ENCODE results near the gene PRKAG2. TPM values are rescaled to one million over a fixed set of nuclear protein-coding genes. Genes with fewer than 3 reads are reported as not detected.

Gene PRKAG2
- total and polyA plus RNA-seq, 4 donors: 3.6 to 25.1 (median 16.8) TPM

GRCh38 chr7:151862606-151863381 lies 14.1 kb downstream of the PRKAG2 start:
- Histone ChIP-seq H3K27ac (ENCODE audit: low read depth in 1 of 2, low read length in 2 of 2) (peak overlapping the region in 1 of 2 donors; percentile 62), H3K27me3 (ENCODE audit: control insufficient read depth in 4 of 4, insufficient read depth in 4 of 4, low read length in 3 of 4) (no peaks in the 10 kb centered on the region), H3K9ac (ENCODE audit: low read depth in 1 of 2, low read length in 2 of 2) (no peak overlapping the region), H3K36me3 (ENCODE audit: control insufficient read depth in 4 of 4, insufficient read depth in 3 of 4, low read depth in 1 of 4, low read length in 3 of 4) (no peaks in the 10 kb centered on the region), H3K4me1 (ENCODE audit: control insufficient read depth in 4 of 4, insufficient read depth in 4 of 4, low read length in 3 of 4) (peaks cover 22 to 75% (median 51%) of the 10 kb centered on the region in 4 donors), H3K9me3 (ENCODE audit: control insufficient read depth in 4 of 4, low read length in 3 of 4) (no peaks in the 10 kb centered on the region), H3K4me3 (ENCODE audit: low read depth in 1 of 3, low read length in 3 of 3) (no peak overlapping the region)
- no peak for TF ChIP-seq ATF3 (IDR thresholded peaks at IDR 0.05)
- TF ChIP-seq JUND (IDR thresholded peaks at IDR 0.05): no peak
- no peak for TF ChIP-seq FOXA1 (IDR thresholded peaks at IDR 0.05)
- TF ChIP-seq HNF4A (conservative IDR thresholded peaks at IDR 0.05): no peak
- TF ChIP-seq ZBTB33 (IDR thresholded peaks at IDR 0.05): no peak
- TF ChIP-seq MAX (IDR thresholded peaks at IDR 0.05): no peak
- no peak for TF ChIP-seq YY1 (IDR thresholded peaks at IDR 0.05)
- TF ChIP-seq EGR1 (IDR thresholded peaks at IDR 0.05; ENCODE audit: low read depth in 2 of 2): no peak
- WGBS: 90% methylated on average over 21 of the region's 21 CpGs
- DNase-seq (ENCODE audit: low spot score): no peak

GRCh38 chr7:151861881-151862280 lies 15.0 kb downstream of the PRKAG2 start:
- H3K4me3 ChIP-seq (ENCODE audit: low read depth in 1 of 3, low read length in 3 of 3): no peak overlapping the region
- H3K9ac ChIP-seq (ENCODE audit: low read depth in 1 of 2, low read length in 2 of 2): no peak overlapping the region
- DNase-seq (ENCODE audit: low spot score): no peak
- WGBS: 89% methylated on average over 9 of the region's 9 CpGs
- no peaks in the 10 kb centered on the region for H3K9me3 ChIP-seq (ENCODE audit: control insufficient read depth in 4 of 4, low read length in 3 of 4)
- TF ChIP-seq EGR1 (IDR thresholded peaks at IDR 0.05; ENCODE audit: low read depth in 2 of 2) (no peak), FOXA2 (IDR thresholded peaks at IDR 0.05) (no peak), RAD21 (IDR thresholded peaks at IDR 0.05) (no peak), NR2F2 (IDR thresholded peaks at IDR 0.05) (no peak), ZBTB33 (IDR thresholded peaks at IDR 0.05) (no peak), REST (IDR thresholded peaks at IDR 0.05) (no peak), HNF4G (IDR thresholded peaks at IDR 0.05) (no peak), MAX (IDR thresholded peaks at IDR 0.05) (no peak), JUND (IDR thresholded peaks at IDR 0.05) (no peak), ATF3 (IDR thresholded peaks at IDR 0.05) (no peak), FOXA1 (IDR thresholded peaks at IDR 0.05) (no peak), RXRA (IDR thresholded peaks at IDR 0.05) (no peak), TAF1 (conservative IDR thresholded peaks at IDR 0.05) (no peak), GABPA (IDR thresholded peaks at IDR 0.05 in 1 of 2, conservative IDR thresholded peaks at IDR 0.05 in 1 of 2) (no peak), SP1 (IDR thresholded peaks at IDR 0.05) (no peak), YY1 (IDR thresholded peaks at IDR 0.05) (no peak)
- peaks cover 16 to 66% (median 42%) of the 10 kb centered on the region in 4 donors for H3K4me1 ChIP-seq (ENCODE audit: control insufficient read depth in 4 of 4, insufficient read depth in 4 of 4, low read length in 3 of 4)
- no peaks in the 10 kb centered on the region for H3K27me3 ChIP-seq (ENCODE audit: control insufficient read depth in 4 of 4, insufficient read depth in 4 of 4, low read length in 3 of 4)
- no peaks in the 10 kb centered on the region for H3K36me3 ChIP-seq (ENCODE audit: control insufficient read depth in 4 of 4, insufficient read depth in 3 of 4, low read depth in 1 of 4, low read length in 3 of 4)
- H3K27ac ChIP-seq (ENCODE audit: low read depth in 1 of 2, low read length in 2 of 2): no peak overlapping the region
